GM21390 (cell line): ENCODE data around the gene KRTAP10-7.
"Not testable (repeated sequence)": the region's sequence is repeated elsewhere in the genome, so short reads cannot be mapped to it uniquely, and the experiment has no call there.

Source experiments
- ATAC-seq: cut with Tn5 transposase; IDR thresholded peaks from one replicate; pipeline ENCODE4 v1.9.1; 2021; ENCODE audit not compliant: unreplicated experiment

Gene KRTAP10-7

GRCh38 chr21:44590311-44590721, 10.1 kb upstream of the KRTAP10-7 start:
- ATAC-seq = no peak

- not testable (repeated sequence) for ATAC-seq
Observed at GRCh38 chr21:44590897-44591800, 9.2 kb upstream of the KRTAP10-7 start.

GRCh38 chr21:44591801-44592130, 8.6 kb upstream of the KRTAP10-7 start:
- ATAC-seq = not testable (repeated sequence)

DNA sequence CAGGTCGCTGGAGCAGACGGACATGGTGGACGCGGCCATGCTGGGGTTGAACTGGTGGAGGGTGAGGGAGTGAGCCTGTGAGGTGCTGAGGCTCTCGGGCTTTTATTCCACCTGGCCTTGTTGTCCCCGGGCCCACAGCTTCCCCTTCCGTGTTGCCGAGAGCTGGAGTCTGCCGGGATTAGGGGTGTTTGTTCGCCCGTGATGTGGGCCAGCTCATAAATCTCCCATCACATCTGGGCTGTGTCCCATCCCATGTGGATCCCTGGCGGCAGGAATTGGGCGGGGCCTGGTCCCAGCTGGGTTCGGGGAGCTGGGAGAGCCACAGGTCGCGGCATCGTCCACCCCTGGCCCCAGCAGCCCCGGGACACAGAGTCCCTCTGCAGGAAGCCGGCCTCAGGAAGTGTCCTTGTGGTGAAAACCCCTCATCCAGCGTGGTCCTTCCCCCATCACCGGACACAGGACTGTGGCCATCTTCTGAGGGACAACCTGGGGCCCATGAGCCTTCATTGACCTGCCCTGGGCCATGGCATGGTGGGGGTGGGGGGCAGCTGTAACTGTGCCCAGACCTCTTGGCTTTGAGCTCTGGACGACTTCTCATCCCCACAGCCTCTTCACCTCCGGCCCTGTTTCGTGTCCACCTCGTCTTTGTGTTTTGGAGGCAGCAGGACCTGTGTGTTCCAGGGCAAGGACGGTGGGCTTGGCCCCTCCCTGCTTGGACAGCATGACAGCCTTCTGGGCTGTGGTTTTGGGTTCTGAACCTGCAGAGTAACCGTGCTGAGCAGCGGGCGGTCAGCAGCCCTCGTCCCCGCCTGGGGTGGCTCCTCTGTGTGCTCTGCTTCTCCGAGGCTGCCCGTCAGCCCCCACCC, 7.7 kb upstream of the KRTAP10-7 start, which contains the start of gene KRTAP10-6:
KRTAP10-6 (minus strand) TSS at position 60 of the 866 bp plus-strand sequence; CDS start at position 39, 21 bp downstream.
- ATAC-seq = no peak

- no peak for ATAC-seq
Observed at GRCh38 chr21:44593598-44594405, 6.6 kb upstream of the KRTAP10-7 start.

DNA sequence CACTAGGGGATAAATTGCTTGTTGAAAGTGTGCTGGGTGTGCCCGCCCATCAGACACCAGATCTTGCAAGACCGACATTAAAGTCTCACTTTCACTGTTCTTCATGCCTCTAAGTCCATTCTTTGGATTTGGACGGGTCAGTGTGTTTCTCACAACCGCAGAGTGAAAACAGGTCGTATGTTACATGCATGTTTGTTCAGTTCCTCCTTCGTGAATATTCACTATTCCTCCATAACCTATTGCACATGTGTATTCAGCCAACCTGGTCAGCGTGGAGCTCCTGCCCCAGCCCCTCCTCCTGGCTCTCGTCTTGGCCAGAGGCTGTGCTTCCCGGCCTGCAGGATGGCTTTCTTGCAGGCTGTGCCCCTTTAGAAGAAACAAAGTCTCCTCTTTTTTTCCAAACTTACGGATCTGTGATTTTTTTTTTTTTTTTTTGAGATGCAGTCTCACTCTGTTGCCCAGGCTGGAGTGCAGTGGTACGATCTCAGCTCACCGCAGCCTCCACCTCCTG, 5.9 kb upstream of the KRTAP10-7 start:
- no peak for ATAC-seq

DNA sequence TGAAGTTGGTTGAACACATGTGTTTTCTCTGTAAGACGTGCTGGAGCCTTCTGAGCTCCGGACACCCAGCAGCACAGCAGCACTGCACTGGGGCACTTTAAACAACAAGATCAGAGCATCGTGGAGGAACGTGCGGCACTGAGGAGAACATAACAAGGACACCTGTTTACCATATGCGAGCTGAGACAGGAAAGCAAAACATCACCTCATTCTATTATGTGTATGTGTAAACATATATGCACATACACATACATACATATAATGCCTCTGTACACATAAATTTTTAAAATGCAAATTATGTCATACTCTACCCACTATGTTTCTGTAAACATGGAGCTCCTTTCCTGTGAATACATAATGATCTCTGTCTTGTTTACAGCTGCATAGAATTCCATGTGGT, 4.9 kb upstream of the KRTAP10-7 start:
- ATAC-seq = no peak

- ATAC-seq = no peak
Observed at GRCh38 chr21:44596068-44596725, 4.2 kb upstream of the KRTAP10-7 start.

GRCh38 chr21:44598061-44598460, 2.3 kb upstream of the KRTAP10-7 start:
- ATAC-seq = no peak

DNA sequence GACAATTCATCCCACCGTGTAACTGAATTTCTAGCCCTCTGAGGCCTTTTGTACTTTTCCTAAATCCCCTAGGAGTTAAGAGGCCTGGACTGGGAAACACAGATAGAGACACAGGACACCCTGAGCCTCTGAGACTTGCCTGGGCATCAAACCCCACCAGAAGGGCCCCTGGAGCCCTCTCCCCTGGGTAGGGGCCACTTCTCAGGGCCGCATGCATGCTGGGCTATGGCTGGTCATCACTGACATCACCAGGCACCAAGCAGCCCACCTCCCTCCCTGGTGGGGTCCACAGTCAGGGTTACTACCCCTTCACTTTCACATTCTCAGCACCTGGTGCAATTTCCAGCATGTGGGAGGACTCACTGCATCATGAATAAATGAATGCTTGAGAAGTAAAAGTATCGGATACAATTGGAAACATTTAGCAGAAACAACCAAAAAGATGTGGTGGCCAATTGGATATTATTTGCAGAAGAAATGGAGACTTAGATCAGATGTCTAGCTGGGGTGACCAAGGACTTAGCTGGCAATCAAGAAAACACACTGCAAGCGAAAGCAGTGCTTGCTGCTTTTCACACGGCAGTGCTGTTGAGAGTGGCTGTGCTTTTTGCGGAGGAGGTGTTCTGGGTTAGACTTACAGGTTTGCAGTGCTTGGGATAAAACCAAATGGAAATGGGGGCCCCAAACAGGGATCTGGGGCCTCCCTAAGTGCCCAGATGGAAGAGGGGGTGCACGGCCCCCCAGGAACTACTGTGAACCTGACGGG, 950 bp upstream of the KRTAP10-7 start:
- ATAC-seq = no peak

GRCh38 chr21:44601091-44601490, 694 bp downstream of the KRTAP10-7 start:
- not testable (repeated sequence) for ATAC-seq

DNA sequence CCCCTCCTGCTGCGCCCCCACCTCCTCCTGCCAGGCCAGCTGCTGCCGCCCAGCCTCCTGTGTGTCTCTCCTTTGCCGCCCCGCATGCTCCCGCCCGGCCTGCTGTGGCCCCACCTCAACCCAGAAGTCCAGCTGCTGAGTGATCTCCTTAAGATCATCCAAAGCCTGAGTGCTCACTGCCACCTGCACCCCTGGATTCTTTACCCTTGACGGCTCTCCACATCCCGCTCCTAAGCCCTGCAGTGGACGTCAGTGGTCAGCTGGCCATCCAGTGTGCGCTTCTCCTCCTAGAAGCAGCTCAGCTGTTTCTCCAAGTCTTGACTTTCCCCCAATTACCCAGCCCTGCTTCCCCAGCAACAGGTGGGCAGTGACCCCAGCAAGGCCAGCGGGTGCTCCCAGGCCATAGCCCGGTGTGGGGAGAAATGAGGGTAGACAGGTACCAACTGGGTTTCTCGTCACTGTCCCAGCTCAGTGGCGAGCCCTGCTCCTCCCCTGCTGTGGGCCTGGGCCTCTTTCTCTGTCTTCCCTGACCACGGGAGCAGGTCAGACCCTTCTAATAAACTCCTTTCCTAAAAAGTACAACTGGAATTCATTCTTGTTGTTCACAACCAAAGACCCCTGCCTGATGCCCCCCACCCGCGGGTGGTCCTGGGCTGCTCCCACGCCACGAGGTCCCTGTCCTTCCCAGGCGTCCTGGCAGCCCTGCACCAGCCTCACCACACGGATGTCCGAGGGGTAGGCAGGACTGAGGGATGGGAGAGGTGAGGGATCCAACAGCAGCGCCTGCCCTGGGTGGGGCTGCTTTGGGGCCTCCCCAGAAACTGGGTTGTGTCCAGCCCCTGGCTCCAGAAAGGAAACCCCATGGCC, 1.4 kb downstream of the KRTAP10-7 start:
- no peak for ATAC-seq

DNA sequence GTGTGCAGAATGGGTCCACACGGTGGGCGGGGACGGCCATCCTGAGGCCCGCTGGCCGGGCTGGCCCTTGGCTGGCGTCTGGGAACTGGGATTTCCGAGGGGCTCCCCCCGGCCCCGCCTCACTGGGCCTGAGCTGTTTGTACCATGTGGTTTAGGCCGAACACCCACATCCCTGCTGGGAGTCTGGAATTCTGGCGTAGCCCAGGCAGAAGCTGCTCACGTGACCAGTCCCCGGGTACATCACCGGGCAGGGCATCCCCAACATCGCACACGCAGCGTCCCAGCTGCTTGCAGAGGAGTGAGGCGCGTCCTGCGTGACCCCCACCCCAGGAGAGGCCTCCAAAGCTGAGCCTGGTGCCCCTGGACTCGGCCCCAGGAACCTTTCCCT, 2.1 kb downstream of the KRTAP10-7 start:
- ATAC-seq = no peak

- ATAC-seq = no peak
Observed at GRCh38 chr21:44603109-44603875, 2.9 kb downstream of the KRTAP10-7 start.

- ATAC-seq = no peak
Observed at GRCh38 chr21:44603911-44604310, 3.5 kb downstream of the KRTAP10-7 start.

DNA sequence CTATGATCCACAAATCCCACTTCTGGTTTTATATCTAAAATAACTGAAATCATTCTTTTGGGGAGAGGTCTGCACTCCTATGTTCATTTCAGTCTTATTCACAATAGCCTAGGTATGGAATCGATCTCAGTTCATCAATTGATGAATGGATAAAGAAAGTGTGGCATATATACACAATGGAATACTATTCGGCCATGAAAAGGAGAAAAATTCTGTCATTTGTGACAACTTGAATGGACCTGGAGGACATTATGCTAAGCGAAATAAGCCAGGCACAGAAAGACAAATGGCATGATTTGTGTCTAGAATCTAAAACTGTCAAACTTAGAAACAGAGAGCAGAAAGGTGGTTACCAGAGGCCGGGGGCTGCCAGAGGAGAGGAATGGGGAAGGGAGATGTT, 6.1 kb downstream of the KRTAP10-7 start:
- no peak for ATAC-seq

DNA sequence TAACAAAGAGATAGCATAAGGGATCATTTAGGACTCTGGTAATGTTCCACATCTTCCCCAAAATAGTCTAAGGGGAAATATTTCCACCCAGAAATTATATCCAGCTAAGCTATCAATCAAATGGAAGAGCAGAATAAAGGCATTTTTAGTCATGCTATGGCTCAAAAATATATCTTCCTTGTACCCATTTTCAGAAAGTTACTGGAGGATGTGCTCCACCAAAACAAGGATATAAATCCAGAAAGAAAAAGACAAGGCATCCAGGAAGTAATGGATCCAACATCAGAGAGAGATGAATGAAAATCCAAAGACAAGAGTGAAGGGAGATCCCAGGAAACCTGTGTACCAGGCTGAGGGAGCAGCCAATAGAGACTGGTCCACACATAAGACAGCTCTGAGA, 8.8 kb downstream of the KRTAP10-7 start:
- ATAC-seq = no peak
